Neural progenitor cell (in vitro differentiated cells): ENCODE measurements around the gene CAMKK2. TPM values are rescaled to one million over a fixed set of nuclear protein-coding genes. Genes with fewer than 3 reads are reported as not detected.

Source experiments
- DNase-seq: peaks from one replicate; pipeline ENCODE4 v3.0.0-alpha.2; 2016; ENCODE audit warnings: low spot score
- H2AFZ ChIP-seq: fragments of 200-600 bp; sonication (generic); replicated peaks from 2 replicates; pipeline ENCODE4 v1.6.1; 2016; ENCODE audit warnings: antibody characterized with exemption
- H3F3A ChIP-seq: fragments of 200-600 bp; sonication (generic); 2 replicates; pipeline ENCODE4 v1.6.1; 2016; ENCODE audit warnings: antibody characterized with exemption, low read depth
- H3K27ac ChIP-seq: fragments of 200-600 bp; sonication (generic); 2 replicates; pipeline ENCODE4 v1.5.1; 2016; ENCODE audit warnings: mild to moderate bottlenecking
- H3K27me3 ChIP-seq: fragments of 200-600 bp; sonication (generic); 2 replicates; pipeline ENCODE4 v1.6.1; 2016; ENCODE audit warnings: mild to moderate bottlenecking, moderate library complexity
- H3K36me3 ChIP-seq: fragments of 200-600 bp; sonication (generic); 2 replicates; pipeline ENCODE4 v1.5.1; 2016
- H3K4me1 ChIP-seq: fragments of 200-600 bp; sonication (generic); 2 replicates; pipeline ENCODE4 v1.6.1; 2016; ENCODE audit warnings: mixed run types
- H3K4me2 ChIP-seq: fragments of 200-600 bp; sonication (generic); 2 replicates; pipeline ENCODE4 v1.6.1; 2016
- H3K4me3 ChIP-seq: fragments of 200-600 bp; sonication (generic); 2 replicates; pipeline ENCODE4 v1.5.1; 2016
- H3K79me2 ChIP-seq: fragments of 200-600 bp; sonication (generic); 2 replicates; pipeline ENCODE4 v1.6.1; 2016; ENCODE audit warnings: low read depth
- H3K9ac ChIP-seq: fragments of 200-600 bp; sonication (generic); 2 replicates; pipeline ENCODE4 v1.6.1; 2016
- H3K9me3 ChIP-seq: fragments of 200-600 bp; sonication (generic); 2 replicates; pipeline ENCODE4 v1.5.1; 2016; ENCODE audit warnings: low read depth
- H4K20me1 ChIP-seq: fragments of 200-600 bp; sonication (generic); 2 replicates; pipeline ENCODE4 v1.6.1; 2016; ENCODE audit warnings: low read depth
- H3K27ac Mint-ChIP-seq: 3 replicates; pipeline ENCODE4 v1.8.0; 2021; ENCODE audit warnings: mixed read lengths
- H3K27me3 Mint-ChIP-seq: 2 replicates; pipeline ENCODE4 v1.8.0; 2022; ENCODE audit warnings: low read depth, mild to moderate bottlenecking, inconsistent platforms, moderate library complexity, mixed read lengths; ENCODE audit not compliant: insufficient read depth
- H3K36me3 Mint-ChIP-seq: 3 replicates; pipeline ENCODE4 v1.8.0; 2021; ENCODE audit warnings: mixed read lengths
- H3K4me1 Mint-ChIP-seq: 3 replicates; pipeline ENCODE4 v1.8.0; 2021; ENCODE audit warnings: mixed read lengths
- H3K4me3 Mint-ChIP-seq: 3 replicates; pipeline ENCODE4 v1.8.0; 2021; ENCODE audit warnings: mild to moderate bottlenecking, moderate library complexity, mixed read lengths
- H3K9me3 Mint-ChIP-seq: 3 replicates; pipeline ENCODE4 v1.8.0; 2020; ENCODE audit warnings: mixed read lengths
- EZH2 ChIP-seq: fragments of 200-600 bp; sonication (generic); IDR thresholded peaks from 2 replicates; pipeline ENCODE4 v1.6.1; 2017; ENCODE audit warnings: antibody characterized with exemption, mild to moderate bottlenecking, moderate library complexity
- EZH2phosphoT487 ChIP-seq: fragments of 200-600 bp; sonication (generic); IDR thresholded peaks from 2 replicates; pipeline ENCODE4 v1.6.1; 2017; ENCODE audit warnings: antibody characterized with exemption
- total RNA-seq: library from RNA; depleted of rRNA; stranded (reverse); fragments of >200 nt; gene quantifications from 2 replicates; pipeline ENCODE4 v1.2.3, GENCODE V29; 2015; ENCODE audit warnings: low replicate concordance
- TF ChIP-seq, protein P1 (sequence below): fragments of 200-600 bp; sonication (generic); IDR thresholded peaks from 2 replicates; pipeline ENCODE4 v1.5.1; 2017; ENCODE audit warnings: antibody characterized with exemption, mild to moderate bottlenecking

The CAMKK2 gene
- total RNA-seq, 1 donor from 2014 or later: 21.0 TPM

DNA sequence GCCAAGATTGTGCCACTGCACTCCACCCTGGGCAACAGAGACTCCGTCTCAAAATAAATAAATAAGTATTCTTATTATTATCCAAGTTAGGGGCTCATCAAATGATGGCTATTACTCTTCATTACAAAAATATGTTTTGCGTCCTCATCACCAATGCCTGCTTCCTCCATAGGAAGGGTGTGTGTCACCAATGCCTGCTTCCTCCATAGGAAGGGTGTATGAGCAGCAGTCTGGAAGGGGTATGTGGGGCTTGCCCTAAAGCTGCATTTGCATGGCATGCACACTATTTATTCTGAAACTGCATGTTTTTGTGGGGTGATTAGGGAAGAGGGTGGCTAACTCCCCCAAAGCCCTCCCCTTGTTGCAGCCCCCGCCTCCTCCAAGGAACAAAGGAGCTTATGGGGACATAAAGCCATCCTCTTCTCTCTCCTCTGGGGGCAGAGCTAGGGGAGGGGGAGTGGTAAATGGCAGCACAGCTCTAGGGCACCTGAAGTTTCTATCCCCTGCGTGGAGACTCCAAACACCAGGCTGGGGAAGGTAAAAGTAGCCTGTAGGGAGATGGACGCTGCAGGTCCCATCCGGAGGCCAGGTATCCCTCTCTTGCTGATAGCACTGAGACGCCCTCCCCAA is 1.3 kb downstream of the CAMKK2 start:
- no peaks in the 10 kb centered on the region for H3K27me3 ChIP-seq
- peaks cover 14% of the 10 kb centered on the region for H3F3A ChIP-seq
- peak overlapping the region; percentile 53 for H3K9ac ChIP-seq
- TF ChIP-seq, protein P1, sequence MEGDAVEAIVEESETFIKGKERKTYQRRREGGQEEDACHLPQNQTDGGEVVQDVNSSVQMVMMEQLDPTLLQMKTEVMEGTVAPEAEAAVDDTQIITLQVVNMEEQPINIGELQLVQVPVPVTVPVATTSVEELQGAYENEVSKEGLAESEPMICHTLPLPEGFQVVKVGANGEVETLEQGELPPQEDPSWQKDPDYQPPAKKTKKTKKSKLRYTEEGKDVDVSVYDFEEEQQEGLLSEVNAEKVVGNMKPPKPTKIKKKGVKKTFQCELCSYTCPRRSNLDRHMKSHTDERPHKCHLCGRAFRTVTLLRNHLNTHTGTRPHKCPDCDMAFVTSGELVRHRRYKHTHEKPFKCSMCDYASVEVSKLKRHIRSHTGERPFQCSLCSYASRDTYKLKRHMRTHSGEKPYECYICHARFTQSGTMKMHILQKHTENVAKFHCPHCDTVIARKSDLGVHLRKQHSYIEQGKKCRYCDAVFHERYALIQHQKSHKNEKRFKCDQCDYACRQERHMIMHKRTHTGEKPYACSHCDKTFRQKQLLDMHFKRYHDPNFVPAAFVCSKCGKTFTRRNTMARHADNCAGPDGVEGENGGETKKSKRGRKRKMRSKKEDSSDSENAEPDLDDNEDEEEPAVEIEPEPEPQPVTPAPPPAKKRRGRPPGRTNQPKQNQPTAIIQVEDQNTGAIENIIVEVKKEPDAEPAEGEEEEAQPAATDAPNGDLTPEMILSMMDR: no peak
- no peak for TF ChIP-seq EZH2
- TF ChIP-seq EZH2phosphoT487: no peak
- H3K4me3 ChIP-seq: peak overlapping the region; percentile 93
- Mint-ChIP-seq H3K36me3 (peaks cover 7% of the 10 kb centered on the region), H3K9me3 (no peaks in the 10 kb centered on the region), H3K27ac (no peak overlapping the region), H3K4me1 (peaks cover 10% of the 10 kb centered on the region), H3K4me3 (peak overlapping the region; percentile 91), H3K27me3 (peaks cover 10% of the 10 kb centered on the region)
- H2AFZ ChIP-seq: peak overlapping the region; percentile 37
- peaks cover 21% of the 10 kb centered on the region for H4K20me1 ChIP-seq
- peak; percentile 59 for DNase-seq
- peak overlapping the region; percentile 95 for H3K4me2 ChIP-seq
- no peaks in the 10 kb centered on the region for H3K9me3 ChIP-seq
- H3K27ac ChIP-seq: no peak overlapping the region
- peaks cover 42% of the 10 kb centered on the region for H3K79me2 ChIP-seq
- H3K4me1 ChIP-seq: peaks cover 7% of the 10 kb centered on the region
- H3K36me3 ChIP-seq: no peaks in the 10 kb centered on the region

DNA sequence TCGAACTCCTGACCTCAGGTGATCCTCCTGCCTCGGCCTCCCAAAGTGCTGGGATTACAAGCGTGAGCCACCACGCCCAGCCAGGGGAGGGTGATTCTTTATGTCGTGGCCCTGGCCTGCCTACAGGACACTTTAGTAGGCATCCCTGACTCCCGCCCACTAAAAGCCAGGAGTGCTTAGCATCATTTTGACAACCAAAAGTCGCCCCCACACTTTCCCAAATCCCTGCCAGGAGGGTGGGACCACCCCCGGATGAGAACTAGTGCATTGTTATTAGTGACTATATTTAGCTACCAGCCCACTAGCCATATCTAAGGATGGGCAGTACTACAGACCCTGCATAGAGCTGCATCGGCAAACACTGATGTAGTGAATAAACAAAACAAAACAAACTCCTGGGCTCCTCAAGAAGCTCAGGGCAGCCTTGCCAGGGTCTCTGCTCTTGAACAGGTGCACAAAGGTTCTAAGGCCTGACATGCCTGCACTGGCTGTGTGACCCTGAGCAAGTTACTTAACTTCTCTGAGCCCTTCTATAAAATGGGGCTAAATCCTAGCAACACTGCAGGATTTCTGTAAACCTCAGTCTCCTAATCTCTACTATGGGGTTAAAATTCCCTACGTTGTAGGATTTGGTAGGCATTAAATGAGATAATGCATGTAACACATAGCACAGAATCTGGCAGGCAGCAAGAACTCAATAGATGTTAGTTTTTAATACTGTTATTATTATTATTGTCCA is 2.2 kb downstream of the CAMKK2 start:
- peaks cover 42% of the 10 kb centered on the region for H3K79me2 ChIP-seq
- peaks cover 10% of the 10 kb centered on the region for H3K27me3 Mint-ChIP-seq
- H3K9me3 Mint-ChIP-seq: no peaks in the 10 kb centered on the region
- H3K27me3 ChIP-seq: no peaks in the 10 kb centered on the region
- H3K4me2 ChIP-seq: no peak overlapping the region
- H3F3A ChIP-seq: peaks cover 14% of the 10 kb centered on the region
- H3K9me3 ChIP-seq: no peaks in the 10 kb centered on the region
- no peak overlapping the region for H3K27ac Mint-ChIP-seq
- H3K9ac ChIP-seq: no peak overlapping the region
- no peak overlapping the region for H3K27ac ChIP-seq
- H3K36me3 ChIP-seq: no peaks in the 10 kb centered on the region
- H4K20me1 ChIP-seq: peaks cover 21% of the 10 kb centered on the region
- peaks cover 10% of the 10 kb centered on the region for H3K4me1 Mint-ChIP-seq
- H3K36me3 Mint-ChIP-seq: peaks cover 7% of the 10 kb centered on the region
- peaks cover 7% of the 10 kb centered on the region for H3K4me1 ChIP-seq
- peak overlapping the region; percentile 91 for H3K4me3 Mint-ChIP-seq
- no peak overlapping the region for H2AFZ ChIP-seq
- H3K4me3 ChIP-seq: no peak overlapping the region
- TF ChIP-seq EZH2 (no peak), EZH2phosphoT487 (no peak)
- TF ChIP-seq, protein P1: no peak
- no peak for DNase-seq

DNA sequence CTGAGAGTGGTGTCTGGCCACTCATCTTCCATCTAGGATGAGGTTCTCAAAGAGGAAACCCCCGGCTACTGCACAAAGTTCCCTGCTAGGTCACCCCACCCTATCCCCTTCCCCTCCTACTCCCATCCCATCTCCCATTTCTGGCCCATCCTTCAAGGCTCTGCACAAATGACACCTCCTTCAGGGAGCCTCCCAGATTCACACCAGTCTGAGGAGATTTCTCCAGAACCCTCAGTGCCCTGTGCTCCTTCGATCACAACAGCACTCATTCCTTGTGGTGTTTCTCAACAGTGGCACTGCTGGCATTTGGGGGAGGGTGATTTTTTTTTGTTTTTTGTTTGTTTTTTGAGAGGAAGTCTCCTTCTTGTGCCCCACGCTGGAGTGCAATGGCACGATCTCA is 2.9 kb downstream of the CAMKK2 start:
- TF ChIP-seq, protein P1: no peak
- TF ChIP-seq EZH2phosphoT487 (no peak), EZH2 (no peak)
- Histone ChIP-seq H3K36me3 (no peaks in the 10 kb centered on the region), H4K20me1 (peaks cover 22% of the 10 kb centered on the region), H3K79me2 (peaks cover 42% of the 10 kb centered on the region), H3F3A (peaks cover 14% of the 10 kb centered on the region), H3K4me1 (peaks cover 10% of the 10 kb centered on the region), H3K9me3 (no peaks in the 10 kb centered on the region), H3K27ac (no peak overlapping the region), H3K9ac (no peak overlapping the region), H2AFZ (no peak overlapping the region), H3K4me3 (no peak overlapping the region), H3K4me2 (no peak overlapping the region), H3K27me3 (no peaks in the 10 kb centered on the region)
- DNase-seq: no peak
- H3K4me3 Mint-ChIP-seq: no peak overlapping the region
- no peak overlapping the region for H3K27ac Mint-ChIP-seq
- peaks cover 7% of the 10 kb centered on the region for H3K36me3 Mint-ChIP-seq
- H3K27me3 Mint-ChIP-seq: peaks cover 10% of the 10 kb centered on the region
- no peaks in the 10 kb centered on the region for H3K9me3 Mint-ChIP-seq
- peaks cover 13% of the 10 kb centered on the region for H3K4me1 Mint-ChIP-seq
